Endothelial cell of umbilical vein (primary cell): ENCODE results near the gene PCID2. TPM values are rescaled to one million over a fixed set of nuclear protein-coding genes. Genes with fewer than 3 reads are reported as not detected.

Source experiments
- BruUV-seq: library from RNA; stranded (reverse); fragments of 400-500 nt; replicated peaks from 2 replicates; lab custom pipeline; 2021; lab: Mats Ljungman, UMichigan
- CTCF ChIA-PET: fragments of 300-600, 350-600 bp; sonication (Branson Sonifier 250); formaldehyde crosslinking; loops from one replicate; lab custom pipeline; 2021; ENCODE audit warnings: antibody characterized with exemption, inconsistent platforms; lab: Charles Lee
- POLR2A ChIA-PET: fragments of 300-600, 350-600 bp; sonication (Branson Sonifier 250); formaldehyde crosslinking; loops from one replicate; lab custom pipeline; 2021; ENCODE audit warnings: antibody characterized with exemption, inconsistent platforms; lab: Charles Lee
- DNase-seq: peaks from one replicate; pipeline ENCODE4 v3.0.0-alpha.2; 2011; ENCODE audit warnings: low read depth, low spot score
- FAIRE-seq: peaks from 2 replicates; lab custom pipeline; 2011; peaks lifted over from hg19 to GRCh38; lab: Jason Lieb, UNC
- H2AFZ ChIP-seq: 2 replicates; pipeline ENCODE4 v1.6.0; 2012; ENCODE audit warnings: low read depth, low read length, control low read depth, inconsistent platforms
- H3K27ac ChIP-seq: 2 replicates; pipeline ENCODE4 v1.5.1; 2011; ENCODE audit warnings: low read depth, mild to moderate bottlenecking, control low read depth, low read length, moderate library complexity; ENCODE audit not compliant: insufficient read depth
- H3K27me3 ChIP-seq, 2 experiments: 2 replicates each; pipeline versions ENCODE4 v1.6.0 to v1.6.1; 2011; ENCODE audit warnings: low read length in 2 of 2, mixed read lengths in 1 of 2; ENCODE audit not compliant: control insufficient read depth in 2 of 2, insufficient read depth in 2 of 2
- H3K36me3 ChIP-seq, 2 experiments: 2 replicates in 1 of 2; 3 replicates in 1 of 2; pipeline ENCODE4 v1.5.1; 2011; ENCODE audit warnings: low read length in 2 of 2, mild to moderate bottlenecking in 1 of 2, moderate library complexity in 1 of 2; ENCODE audit not compliant: control insufficient read depth in 2 of 2, insufficient read depth in 2 of 2; ENCODE audit errors: extremely low read depth in 1 of 2
- H3K4me1 ChIP-seq: 3 replicates; pipeline ENCODE4 v1.5.1; 2011; ENCODE audit warnings: mild to moderate bottlenecking, low read length; ENCODE audit not compliant: control insufficient read depth, insufficient read depth; ENCODE audit errors: extremely low read depth
- H3K4me2 ChIP-seq: 2 replicates; pipeline ENCODE4 v1.6.1; 2011; ENCODE audit warnings: low read length, control low read depth, mixed read lengths; ENCODE audit not compliant: insufficient read depth
- H3K4me3 ChIP-seq, 3 experiments: fragments of 200-600 bp in 1 of 3; sonication (generic), shearing (Covaris generic) in 1 of 3; replicated peaks in 1 of 3; 2 replicates each; pipeline ENCODE4 v1.5.1; 2011 to 2016; ENCODE audit warnings: control low read depth in 3 of 3, low read length in 3 of 3, mild to moderate bottlenecking in 2 of 3, inconsistent platforms in 1 of 3, low read depth in 1 of 3, moderate library complexity in 1 of 3; ENCODE audit not compliant: insufficient read depth in 1 of 3
- H3K79me2 ChIP-seq: 2 replicates; pipeline ENCODE4 v1.6.0; 2012; ENCODE audit warnings: low read length, inconsistent platforms; ENCODE audit not compliant: control insufficient read depth, insufficient read depth
- H3K9ac ChIP-seq: replicated peaks from 2 replicates; pipeline ENCODE3; 2011; ENCODE audit warnings: low read length, control low read depth; ENCODE audit not compliant: insufficient read depth; ENCODE audit errors: extremely low read depth
- H3K9me1 ChIP-seq: replicated peaks from 3 replicates; pipeline ENCODE4 v1.6.0; 2011; ENCODE audit warnings: mild to moderate bottlenecking, low read length; ENCODE audit not compliant: control insufficient read depth, insufficient read depth; ENCODE audit errors: extremely low read depth
- H3K9me3 ChIP-seq: replicated peaks from 2 replicates; pipeline ENCODE4 v1.5.1; 2012; ENCODE audit warnings: low read length, inconsistent platforms; ENCODE audit not compliant: control insufficient read depth, insufficient read depth
- H4K20me1 ChIP-seq: replicated peaks from 2 replicates; pipeline ENCODE3; 2011; ENCODE audit warnings: mild to moderate bottlenecking, low read length; ENCODE audit not compliant: control insufficient read depth, insufficient read depth; ENCODE audit errors: extremely low read depth
- EZH2 ChIP-seq: IDR thresholded peaks from 2 replicates; pipeline ENCODE4 v1.6.1; 2012; ENCODE audit warnings: borderline replicate concordance, low read depth, mild to moderate bottlenecking, moderate library complexity, low read length, inconsistent platforms; ENCODE audit not compliant: severe bottlenecking
- FOS ChIP-seq: IDR thresholded peaks from 2 replicates; pipeline ENCODE4 v1.6.1; 2011; ENCODE audit warnings: mild to moderate bottlenecking, low read length, moderate library complexity, borderline replicate concordance; ENCODE audit not compliant: insufficient read depth
- GATA2 ChIP-seq: IDR thresholded peaks from 2 replicates; pipeline ENCODE4 v1.7.0; 2011; ENCODE audit warnings: low read depth, mild to moderate bottlenecking, moderate library complexity, mixed read lengths, low read length; ENCODE audit not compliant: insufficient read length, insufficient read depth
- JUN ChIP-seq: IDR thresholded peaks from 2 replicates; pipeline ENCODE4 v1.6.1; 2011; ENCODE audit warnings: borderline replicate concordance, low read depth; ENCODE audit not compliant: insufficient read length, insufficient read depth
- MYC ChIP-seq: IDR thresholded peaks from one replicate; pipeline ENCODE4 v1.6.1; 2011; ENCODE audit warnings: mild to moderate bottlenecking, low read depth, low read length
- POLR2A ChIP-seq: IDR thresholded peaks from 2 replicates; pipeline ENCODE4 v1.6.1; 2012; ENCODE audit warnings: low read depth, mild to moderate bottlenecking, control low read depth, low read length
- POLR2AphosphoS5 ChIP-seq: IDR thresholded peaks from 2 replicates; pipeline ENCODE4 v1.6.1; 2012; ENCODE audit warnings: low read depth, mild to moderate bottlenecking, control low read depth, low read length, moderate library complexity; ENCODE audit not compliant: insufficient read depth
- dilution Hi-C: fragments of 300-500 bp; cut with MboI; formaldehyde crosslinking; loops from one replicate; pipeline ENCODE4 v1.15.0; 2019; ENCODE audit warnings: low sequenced_read_pairs; ENCODE audit not compliant: extremely low pct_ligation_motif_present
- intact Hi-C: fragments of 100-400 bp; cut with micrococcal nuclease; formaldehyde crosslinking; loops from one replicate; pipeline ENCODE4 v1.10.0; 2022
- polyA plus RNA-seq, 4 experiments: library from polyadenylated mRNA; depleted of rRNA in 3 of 4; stranded (reverse) in 3 of 4; unstranded in 1 of 4; fragments of >200 nt; gene quantifications; 2 replicates each; pipeline versions ENCODE4 v1.2.1 to v1.2.3, GENCODE V29; 2011 to 2012; ENCODE audit warnings: missing spikeins in 1 of 4
- total RNA-seq: library from RNA; stranded (reverse); gene quantifications from 2 replicates; pipeline ENCODE4 v1.2.3, GENCODE V29; 2021
- TF ChIP-seq, protein P1 (sequence below): IDR thresholded peaks from 2 replicates; pipeline ENCODE4 v1.6.1; 2011; ENCODE audit not compliant: insufficient read depth, insufficient read length
- TF ChIP-seq, protein P2 (sequence below), 2 donors: IDR thresholded peaks; 1 replicate in 1 of 2; 2 replicates in 1 of 2; pipeline ENCODE4 v1.5.1; 2011; ENCODE audit warnings: low read length in 2 of 2, mild to moderate bottlenecking in 2 of 2, moderate library complexity in 2 of 2, control low read depth in 1 of 2, inconsistent platforms in 1 of 2, low read depth in 1 of 2; ENCODE audit not compliant: insufficient read depth in 1 of 2; ENCODE audit errors: extremely low read depth in 1 of 2

Gene PCID2
- total and polyA plus RNA-seq, 2 donors (not counting 3 experiments of a cell fraction or from before 2014, with no cell fraction given): 52.1 to 55.6 TPM

DNA sequence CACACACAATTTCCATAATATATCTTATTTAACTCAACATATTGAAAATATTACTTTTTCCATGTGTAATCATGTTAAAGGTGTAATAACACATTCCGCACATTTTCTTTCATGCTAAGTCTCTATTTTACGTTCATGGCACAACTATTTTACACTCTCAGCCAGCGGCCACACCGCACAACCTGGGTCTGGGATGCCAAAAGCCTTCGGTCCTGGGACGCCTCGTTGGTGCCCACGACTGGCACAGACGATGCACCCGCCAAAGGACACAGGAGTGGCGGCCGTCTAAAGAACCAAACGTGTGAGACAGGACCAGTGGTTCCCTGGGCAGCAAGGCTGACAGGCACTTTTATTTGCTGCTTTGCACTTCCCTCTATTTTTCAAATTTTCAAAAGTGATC is 60.1 kb downstream of the PCID2 start:
- Histone ChIP-seq H3K4me3 (no peak overlapping the region), H4K20me1 (no peaks in the 10 kb centered on the region), H3K9me3 (no peaks in the 10 kb centered on the region), H3K4me1 (peaks cover under 1% of the 10 kb centered on the region), H3K9ac (no peak overlapping the region), H3K4me2 (no peak overlapping the region), H3K9me1 (no peaks in the 10 kb centered on the region), H2AFZ (no peak overlapping the region), H3K27me3 (peaks cover 0 to 10% of the 10 kb centered on the region in 2 experiments), H3K36me3 (no peaks in the 10 kb centered on the region), H3K79me2 (no peaks in the 10 kb centered on the region), H3K27ac (no peak overlapping the region)
- TF ChIP-seq, protein P1, sequence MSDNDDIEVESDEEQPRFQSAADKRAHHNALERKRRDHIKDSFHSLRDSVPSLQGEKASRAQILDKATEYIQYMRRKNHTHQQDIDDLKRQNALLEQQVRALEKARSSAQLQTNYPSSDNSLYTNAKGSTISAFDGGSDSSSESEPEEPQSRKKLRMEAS: no peak
- TF ChIP-seq, protein P2, sequence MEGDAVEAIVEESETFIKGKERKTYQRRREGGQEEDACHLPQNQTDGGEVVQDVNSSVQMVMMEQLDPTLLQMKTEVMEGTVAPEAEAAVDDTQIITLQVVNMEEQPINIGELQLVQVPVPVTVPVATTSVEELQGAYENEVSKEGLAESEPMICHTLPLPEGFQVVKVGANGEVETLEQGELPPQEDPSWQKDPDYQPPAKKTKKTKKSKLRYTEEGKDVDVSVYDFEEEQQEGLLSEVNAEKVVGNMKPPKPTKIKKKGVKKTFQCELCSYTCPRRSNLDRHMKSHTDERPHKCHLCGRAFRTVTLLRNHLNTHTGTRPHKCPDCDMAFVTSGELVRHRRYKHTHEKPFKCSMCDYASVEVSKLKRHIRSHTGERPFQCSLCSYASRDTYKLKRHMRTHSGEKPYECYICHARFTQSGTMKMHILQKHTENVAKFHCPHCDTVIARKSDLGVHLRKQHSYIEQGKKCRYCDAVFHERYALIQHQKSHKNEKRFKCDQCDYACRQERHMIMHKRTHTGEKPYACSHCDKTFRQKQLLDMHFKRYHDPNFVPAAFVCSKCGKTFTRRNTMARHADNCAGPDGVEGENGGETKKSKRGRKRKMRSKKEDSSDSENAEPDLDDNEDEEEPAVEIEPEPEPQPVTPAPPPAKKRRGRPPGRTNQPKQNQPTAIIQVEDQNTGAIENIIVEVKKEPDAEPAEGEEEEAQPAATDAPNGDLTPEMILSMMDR (IDR thresholded peaks at IDR 0.05; ENCODE audit: extremely low read depth in 1 of 2, insufficient read depth in 1 of 2, low read depth in 1 of 2, low read length in 2 of 2): no peak
- TF ChIP-seq MYC: no peak
- TF ChIP-seq GATA2: no peak
- no peak for TF ChIP-seq POLR2A
- TF ChIP-seq FOS: no peak
- no peak for TF ChIP-seq EZH2
- TF ChIP-seq JUN: no peak
- TF ChIP-seq POLR2AphosphoS5: no peak
- BruUV-seq: no TSS peak
- dilution Hi-C loops: no loop called here
- intact Hi-C loops: no loop called here
- ChIA-PET POLR2A (no interaction called here), CTCF (no interaction called here)
- FAIRE-seq: no peak
- no peak for DNase-seq
